HCT116 (cell line): Measurements from ENCODE around the gene SLC6A6. TPM values are rescaled to one million over a fixed set of nuclear protein-coding genes. Genes with fewer than 3 reads are reported as not detected.

Experiments used
- ATAC-seq: fragments of 200-7000 bp; cut with Tn5 transposase; 2 replicates; pipeline ENCODE4 v1.9.1; 2020; ENCODE audit warnings: mild to moderate bottlenecking, moderate library complexity
- BruUV-seq: library from RNA; stranded (reverse); fragments of 400-500 nt; replicated peaks from 2 replicates; lab custom pipeline; 2021; lab: Mats Ljungman, UMichigan
- CTCF ChIA-PET: fragments of 300-600 bp; sonication (Branson Sonifier 250); formaldehyde crosslinking; loops from one replicate; lab custom pipeline; 2021; ENCODE audit warnings: antibody characterized with exemption; lab: Charles Lee
- POLR2A ChIA-PET: fragments of 300-600, 350-600 bp; sonication (Branson Sonifier 250); formaldehyde crosslinking; loops from one replicate; lab custom pipeline; 2021; ENCODE audit warnings: antibody characterized with exemption; lab: Charles Lee
- RAD21 ChIA-PET, 2 experiments: fragments of 300-600 bp; sonication (Branson Sonifier 250); formaldehyde crosslinking; loops; one replicate each; lab custom pipeline; 2023; ENCODE audit warnings: low total read pairs in 2 of 2; ENCODE audit not compliant: uncharacterized antibody in 2 of 2, unreplicated experiment in 2 of 2, low non-redundant PET in 1 of 2; lab: Charles Lee
- DNase-seq: peaks from one replicate; pipeline ENCODE4 v3.0.0-alpha.2; 2010; ENCODE audit warnings: low read depth, low spot score
- H2AFZ ChIP-seq: fragments of 200-600 bp; shearing (Covaris generic), sonication (generic); 2 replicates; pipeline ENCODE4 v1.6.1; 2017; ENCODE audit warnings: low read depth, mixed run types, mixed read lengths, antibody characterized with exemption, low read length; ENCODE audit not compliant: poor library complexity, severe bottlenecking
- H3K27ac ChIP-seq: 2 replicates; pipeline ENCODE4 v1.5.1; 2012; ENCODE audit warnings: low read depth, low read length
- H3K27me3 ChIP-seq: fragments of 200-600 bp; sonication (generic); 2 replicates; pipeline ENCODE4 v1.6.1; 2016; ENCODE audit warnings: mixed run types, low read length, mixed read lengths; ENCODE audit not compliant: insufficient read depth
- H3K36me3 ChIP-seq, 2 experiments: fragments of 200-500 bp in 1 of 2; fragments of 200-600 bp in 1 of 2; sonication (Bioruptor generic) in 1 of 2; sonication (generic) in 1 of 2; 2 replicates each; pipeline versions ENCODE4 v1.5.1 to v1.6.1; 2014 to 2016; ENCODE audit warnings: low read length in 2 of 2, inconsistent platforms in 1 of 2, mixed read lengths in 1 of 2, mixed run types in 1 of 2; ENCODE audit not compliant: insufficient read depth in 2 of 2, control insufficient read depth in 1 of 2
- H3K4me1 ChIP-seq, 2 experiments: fragments of 200-600 bp in 1 of 2; sonication (generic) in 1 of 2; 2 replicates each; pipeline versions ENCODE4 v1.5.1 to v1.6.1; 2012 to 2017; ENCODE audit warnings: low read length in 2 of 2, inconsistent platforms in 1 of 2, mild to moderate bottlenecking in 1 of 2, mixed read lengths in 1 of 2, mixed run types in 1 of 2, moderate library complexity in 1 of 2; ENCODE audit not compliant: insufficient read depth in 2 of 2, control insufficient read depth in 1 of 2
- H3K4me2 ChIP-seq: fragments of 200-600 bp; sonication (generic); 2 replicates; pipeline ENCODE4 v1.6.1; 2017; ENCODE audit warnings: mixed run types, low read length, mixed read lengths
- H3K4me3 ChIP-seq, 2 experiments: fragments of 200-600 bp in 1 of 2; sonication (generic) in 1 of 2; replicated peaks in 1 of 2; 2 replicates each; pipeline ENCODE4 v1.5.1; 2011 to 2016; ENCODE audit warnings: low read length in 2 of 2, control low read depth in 1 of 2, low read depth in 1 of 2, mild to moderate bottlenecking in 1 of 2, mixed read lengths in 1 of 2, mixed run types in 1 of 2
- H3K79me2 ChIP-seq: fragments of 200-600 bp; sonication (generic); 2 replicates; pipeline ENCODE4 v1.6.1; 2017; ENCODE audit warnings: mild to moderate bottlenecking, mixed run types, low read length, moderate library complexity, mixed read lengths; ENCODE audit not compliant: insufficient read depth
- H3K9ac ChIP-seq: fragments of 200-600 bp; sonication (generic); 2 replicates; pipeline ENCODE4 v1.6.1; 2016; ENCODE audit warnings: low read length, mixed read lengths
- H3K9me2 ChIP-seq: fragments of 200-600 bp; sonication (generic), shearing (Covaris generic); 2 replicates; pipeline ENCODE4 v1.6.1; 2017; ENCODE audit warnings: mixed run types, mild to moderate bottlenecking, moderate library complexity; ENCODE audit not compliant: insufficient read depth
- H3K9me3 ChIP-seq, 2 experiments: fragments of 200-500 bp in 1 of 2; fragments of 200-600 bp in 1 of 2; sonication (Bioruptor generic) in 1 of 2; sonication (generic) in 1 of 2; 2 replicates each; pipeline ENCODE4 v1.6.1; 2014 to 2017; ENCODE audit warnings: low read length in 2 of 2, mixed read lengths in 2 of 2, inconsistent platforms in 1 of 2, low read depth in 1 of 2, mild to moderate bottlenecking in 1 of 2, mixed run types in 1 of 2, moderate library complexity in 1 of 2; ENCODE audit not compliant: control insufficient read depth in 1 of 2, insufficient read depth in 1 of 2
- H4K20me1 ChIP-seq: fragments of 200-600 bp; sonication (generic), shearing (Covaris generic); 2 replicates; pipeline ENCODE4 v1.6.1; 2017; ENCODE audit warnings: mixed run types, mild to moderate bottlenecking, moderate library complexity; ENCODE audit not compliant: insufficient read depth
- CBX3 ChIP-seq: IDR thresholded peaks from 2 replicates; pipeline ENCODE4 v1.6.1; 2012; ENCODE audit warnings: low read depth
- ELF1 ChIP-seq: IDR thresholded peaks from 2 replicates; pipeline ENCODE4 v1.6.1; 2012; ENCODE audit warnings: low read depth, borderline replicate concordance
- EZH2phosphoT487 ChIP-seq: fragments of 200-600 bp; IDR thresholded peaks from 2 replicates; pipeline ENCODE4 v1.6.1; 2018; ENCODE audit warnings: antibody characterized with exemption, borderline replicate concordance
- RAD21 ChIP-seq: IDR thresholded peaks from 2 replicates; pipeline ENCODE4 v1.6.1; 2012; ENCODE audit warnings: low read depth, mild to moderate bottlenecking
- SIN3A ChIP-seq: IDR thresholded peaks from 2 replicates; pipeline ENCODE4 v1.6.1; 2012; ENCODE audit warnings: low read depth
- SRF ChIP-seq: IDR thresholded peaks from 2 replicates; pipeline ENCODE4 v1.6.1; 2012; ENCODE audit warnings: low read depth
- TCF7L2 ChIP-seq: IDR thresholded peaks from 2 replicates; pipeline ENCODE4 v1.7.0; 2011; ENCODE audit warnings: borderline replicate concordance, inconsistent platforms; ENCODE audit not compliant: insufficient read depth, insufficient read length; ENCODE audit errors: extremely low read depth
- YY1 ChIP-seq: IDR thresholded peaks from 2 replicates; pipeline ENCODE4 v1.6.1; 2011; ENCODE audit warnings: low read length, low read depth, moderate library complexity, mild to moderate bottlenecking; ENCODE audit not compliant: insufficient replicate concordance; ENCODE audit errors: extremely low read depth
- ZFX ChIP-seq: fragments of 450-650 bp; IDR thresholded peaks from 2 replicates; pipeline ENCODE4 v1.6.1; 2017
- intact Hi-C: fragments of 100-400 bp; cut with micrococcal nuclease; formaldehyde crosslinking; loops from 2 replicates; pipeline ENCODE4 v1.10.0; 2022
- total RNA-seq: library from RNA; stranded (reverse); gene quantifications from one replicate; pipeline ENCODE4 v1.2.1, GENCODE V29; 2021; ENCODE audit not compliant: unreplicated experiment
- TF ChIP-seq, protein P1 (sequence below): IDR thresholded peaks from 2 replicates; pipeline ENCODE4 v1.6.1; 2012
- TF ChIP-seq, protein P2 (sequence below): IDR thresholded peaks from 2 replicates; pipeline ENCODE4 v1.6.1; 2012; ENCODE audit warnings: low read depth
- TF ChIP-seq, protein P3 (sequence below): IDR thresholded peaks from 2 replicates; pipeline ENCODE4 v1.6.1; 2012
- TF ChIP-seq, protein P4 (sequence below): IDR thresholded peaks from 2 replicates; pipeline ENCODE4 v1.6.1; 2011; ENCODE audit warnings: mild to moderate bottlenecking, low read length, moderate library complexity; ENCODE audit not compliant: insufficient replicate concordance; ENCODE audit errors: extremely low read depth

SLC6A6 gene
- total RNA-seq, 1 experiment from 2014 or later, result 36.3 TPM

DNA sequence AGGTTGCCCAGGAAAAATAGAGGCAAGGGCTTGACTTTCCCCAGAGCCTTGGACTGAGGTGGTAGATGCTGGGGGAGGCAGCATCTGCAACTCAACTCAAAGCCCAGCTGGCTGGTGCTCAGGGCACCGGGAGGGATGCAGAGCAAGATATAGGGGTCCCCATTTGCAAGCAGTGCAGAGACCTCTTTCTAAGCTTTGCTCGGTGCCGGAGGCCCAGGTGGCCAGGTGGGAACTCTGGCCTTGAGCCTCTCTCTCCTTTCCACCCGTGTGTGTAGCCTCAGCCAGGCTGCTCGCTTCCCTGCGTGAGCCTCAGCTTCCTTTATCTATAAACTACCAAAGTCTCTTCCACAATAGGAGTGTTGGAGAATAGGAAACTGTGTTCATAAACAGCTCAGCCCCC lies 36.5 kb downstream of the SLC6A6 start (continued):
- no peak for TF ChIP-seq ZFX
- TF ChIP-seq EZH2phosphoT487, result no peak
- TF ChIP-seq RAD21, result no peak
- TF ChIP-seq SRF, result no peak
- TF ChIP-seq, protein P1, sequence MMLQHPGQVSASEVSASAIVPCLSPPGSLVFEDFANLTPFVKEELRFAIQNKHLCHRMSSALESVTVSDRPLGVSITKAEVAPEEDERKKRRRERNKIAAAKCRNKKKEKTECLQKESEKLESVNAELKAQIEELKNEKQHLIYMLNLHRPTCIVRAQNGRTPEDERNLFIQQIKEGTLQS, result no peak
- no peak for TF ChIP-seq TCF7L2
- no peak for TF ChIP-seq YY1
- TF ChIP-seq, protein P2, sequence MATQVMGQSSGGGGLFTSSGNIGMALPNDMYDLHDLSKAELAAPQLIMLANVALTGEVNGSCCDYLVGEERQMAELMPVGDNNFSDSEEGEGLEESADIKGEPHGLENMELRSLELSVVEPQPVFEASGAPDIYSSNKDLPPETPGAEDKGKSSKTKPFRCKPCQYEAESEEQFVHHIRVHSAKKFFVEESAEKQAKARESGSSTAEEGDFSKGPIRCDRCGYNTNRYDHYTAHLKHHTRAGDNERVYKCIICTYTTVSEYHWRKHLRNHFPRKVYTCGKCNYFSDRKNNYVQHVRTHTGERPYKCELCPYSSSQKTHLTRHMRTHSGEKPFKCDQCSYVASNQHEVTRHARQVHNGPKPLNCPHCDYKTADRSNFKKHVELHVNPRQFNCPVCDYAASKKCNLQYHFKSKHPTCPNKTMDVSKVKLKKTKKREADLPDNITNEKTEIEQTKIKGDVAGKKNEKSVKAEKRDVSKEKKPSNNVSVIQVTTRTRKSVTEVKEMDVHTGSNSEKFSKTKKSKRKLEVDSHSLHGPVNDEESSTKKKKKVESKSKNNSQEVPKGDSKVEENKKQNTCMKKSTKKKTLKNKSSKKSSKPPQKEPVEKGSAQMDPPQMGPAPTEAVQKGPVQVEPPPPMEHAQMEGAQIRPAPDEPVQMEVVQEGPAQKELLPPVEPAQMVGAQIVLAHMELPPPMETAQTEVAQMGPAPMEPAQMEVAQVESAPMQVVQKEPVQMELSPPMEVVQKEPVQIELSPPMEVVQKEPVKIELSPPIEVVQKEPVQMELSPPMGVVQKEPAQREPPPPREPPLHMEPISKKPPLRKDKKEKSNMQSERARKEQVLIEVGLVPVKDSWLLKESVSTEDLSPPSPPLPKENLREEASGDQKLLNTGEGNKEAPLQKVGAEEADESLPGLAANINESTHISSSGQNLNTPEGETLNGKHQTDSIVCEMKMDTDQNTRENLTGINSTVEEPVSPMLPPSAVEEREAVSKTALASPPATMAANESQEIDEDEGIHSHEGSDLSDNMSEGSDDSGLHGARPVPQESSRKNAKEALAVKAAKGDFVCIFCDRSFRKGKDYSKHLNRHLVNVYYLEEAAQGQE, result no peak
- TF ChIP-seq ELF1, result no peak
- no peak for TF ChIP-seq CBX3

DNA sequence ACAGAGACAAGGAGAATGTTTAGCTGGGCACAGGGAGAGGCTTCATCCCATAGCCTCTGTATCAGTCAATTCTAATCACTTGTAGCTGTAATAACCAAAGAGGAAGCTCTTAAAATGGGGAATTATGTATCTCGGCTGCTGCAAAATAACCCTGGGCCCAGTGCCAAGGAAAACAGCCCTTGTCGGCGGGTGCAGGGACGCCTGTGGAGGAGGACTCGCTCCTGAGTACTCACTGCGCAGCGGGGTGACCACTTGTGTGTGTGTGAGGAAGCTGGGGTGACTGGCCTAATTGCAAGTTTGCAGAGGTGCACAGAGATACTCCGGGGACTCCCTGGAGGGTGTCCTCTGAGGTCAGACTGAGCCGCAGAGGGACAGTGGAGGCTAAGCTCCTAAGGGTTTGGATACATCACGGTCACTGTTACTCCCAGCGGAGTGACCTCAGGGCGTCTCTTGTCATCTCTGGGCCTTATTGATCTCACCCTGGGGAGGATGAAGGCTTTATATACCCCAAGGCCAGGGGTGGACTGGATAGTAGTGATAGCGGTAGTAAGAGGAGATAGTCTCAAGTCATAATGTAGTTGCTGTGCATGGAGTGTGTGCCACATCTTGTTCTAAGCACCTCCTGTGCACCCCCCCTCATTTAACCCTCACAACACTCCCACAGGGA lies 37.2 kb downstream of the SLC6A6 start:
- H3K36me3 ChIP-seq, result no peaks in the 10 kb centered on the region
- no peak overlapping the region for H2AFZ ChIP-seq
- DNase-seq (no peak), ATAC-seq (peak; percentile 45)
- peak overlapping the region; percentile 41 for H3K4me2 ChIP-seq
- TF ChIP-seq, protein P3, sequence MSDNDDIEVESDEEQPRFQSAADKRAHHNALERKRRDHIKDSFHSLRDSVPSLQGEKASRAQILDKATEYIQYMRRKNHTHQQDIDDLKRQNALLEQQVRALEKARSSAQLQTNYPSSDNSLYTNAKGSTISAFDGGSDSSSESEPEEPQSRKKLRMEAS, result no peak
- no peak for TF ChIP-seq SIN3A
- TF ChIP-seq, protein P4, sequence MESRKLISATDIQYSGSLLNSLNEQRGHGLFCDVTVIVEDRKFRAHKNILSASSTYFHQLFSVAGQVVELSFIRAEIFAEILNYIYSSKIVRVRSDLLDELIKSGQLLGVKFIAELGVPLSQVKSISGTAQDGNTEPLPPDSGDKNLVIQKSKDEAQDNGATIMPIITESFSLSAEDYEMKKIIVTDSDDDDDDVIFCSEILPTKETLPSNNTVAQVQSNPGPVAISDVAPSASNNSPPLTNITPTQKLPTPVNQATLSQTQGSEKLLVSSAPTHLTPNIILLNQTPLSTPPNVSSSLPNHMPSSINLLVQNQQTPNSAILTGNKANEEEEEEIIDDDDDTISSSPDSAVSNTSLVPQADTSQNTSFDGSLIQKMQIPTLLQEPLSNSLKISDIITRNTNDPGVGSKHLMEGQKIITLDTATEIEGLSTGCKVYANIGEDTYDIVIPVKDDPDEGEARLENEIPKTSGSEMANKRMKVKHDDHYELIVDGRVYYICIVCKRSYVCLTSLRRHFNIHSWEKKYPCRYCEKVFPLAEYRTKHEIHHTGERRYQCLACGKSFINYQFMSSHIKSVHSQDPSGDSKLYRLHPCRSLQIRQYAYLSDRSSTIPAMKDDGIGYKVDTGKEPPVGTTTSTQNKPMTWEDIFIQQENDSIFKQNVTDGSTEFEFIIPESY, result no peak
- TF ChIP-seq TCF7L2, result no peak
- no peak for TF ChIP-seq EZH2phosphoT487
- no peak for TF ChIP-seq YY1
- TF ChIP-seq, protein P2, result no peak
- no peak for TF ChIP-seq RAD21
- no peak overlapping the region for H3K4me3 ChIP-seq
- H3K79me2 ChIP-seq, result peaks cover 67% of the 10 kb centered on the region
- intact Hi-C loops, result no loop called here
- H3K27ac ChIP-seq, result no peak overlapping the region
- no peaks in the 10 kb centered on the region for H3K9me2 ChIP-seq
- H3K9ac ChIP-seq, result no peak overlapping the region
- ChIA-PET POLR2A (no interaction called here), RAD21 (no interaction called here), CTCF (no interaction called here)
- no peaks in the 10 kb centered on the region for H3K9me3 ChIP-seq
- no TSS peak for BruUV-seq
- H3K27me3 ChIP-seq, result no peaks in the 10 kb centered on the region
- peaks cover 5% of the 10 kb centered on the region; the same call in 1 of the 2 replicates for H4K20me1 ChIP-seq
- H3K4me1 ChIP-seq, result peaks cover 36 to 48% of the 10 kb centered on the region in 2 experiments
